Hypothalamus (tissue), 51 donors: ENCODE measurements around the gene FOXP2.
A peak's percentile ranks its signal among the peaks of the same experiment; 100 is the strongest.
"Not testable (repeated sequence)": the region's sequence is repeated elsewhere in the genome, so short reads cannot be mapped to it uniquely, and the experiment has no call there.

Experiments used
- DNase-seq, 51 donors: peaks; one replicate each; lab custom pipeline; 2025; lab: John Stamatoyannopoulos, UW

FOXP2 gene

DNA sequence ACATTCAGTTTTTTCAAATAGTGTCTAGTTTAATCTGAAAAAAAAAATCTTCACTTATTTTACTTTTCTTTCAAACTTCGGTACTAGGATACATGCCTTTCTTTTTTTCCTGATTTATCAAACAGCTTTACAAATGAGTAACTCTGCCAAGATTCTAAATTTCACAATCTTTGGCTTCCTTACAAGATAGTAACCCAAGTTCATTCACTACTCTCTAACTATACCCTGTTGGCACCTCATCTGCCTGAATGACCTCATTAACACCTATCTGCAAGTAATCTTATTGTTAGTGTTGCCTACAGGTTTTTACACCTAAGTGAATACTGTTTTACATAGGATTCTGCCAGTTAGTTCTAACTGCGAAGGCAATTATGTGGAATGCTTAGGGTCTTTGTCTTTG lies 159.8 kb downstream of the FOXP2 start:
- DNase-seq: no peak

DNA sequence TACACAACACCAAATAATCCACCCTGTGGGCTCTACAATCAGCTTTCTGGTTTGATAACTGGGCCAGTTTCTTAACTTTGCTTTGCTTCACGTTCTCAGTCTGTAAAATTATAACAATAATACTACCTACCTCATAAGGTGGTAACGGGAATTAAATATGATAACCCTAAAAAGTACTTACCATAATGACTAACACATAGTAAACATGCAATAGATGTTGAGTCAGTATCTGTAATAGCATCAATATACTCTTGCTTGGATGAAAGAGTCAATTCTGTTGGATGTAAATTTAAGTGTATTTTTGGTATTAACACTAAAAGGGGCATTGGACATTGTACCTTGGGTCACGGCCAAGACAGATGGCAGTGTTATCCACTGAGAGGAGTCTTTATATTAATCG lies 160.5 kb downstream of the FOXP2 start:
- no peak for DNase-seq

DNA sequence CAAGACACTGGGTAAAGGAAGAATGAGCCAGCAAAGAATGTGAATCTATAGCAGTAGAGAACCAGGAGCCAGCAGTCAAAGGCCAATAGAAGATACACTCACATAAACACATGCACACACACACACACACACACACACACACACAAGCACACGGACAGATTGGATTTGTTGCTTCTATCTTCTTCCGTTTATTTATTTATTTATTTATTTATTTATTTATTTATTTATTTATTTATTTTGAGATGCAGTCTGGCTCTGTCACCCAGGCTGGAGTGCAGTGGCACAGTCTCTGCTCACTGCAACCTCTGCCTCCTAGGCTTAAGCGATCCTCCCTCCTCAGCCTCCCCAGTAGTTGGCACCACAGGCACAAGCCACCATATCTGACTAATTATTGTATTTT lies 166.3 kb downstream of the FOXP2 start:
- DNase-seq: not testable (repeated sequence)

DNA sequence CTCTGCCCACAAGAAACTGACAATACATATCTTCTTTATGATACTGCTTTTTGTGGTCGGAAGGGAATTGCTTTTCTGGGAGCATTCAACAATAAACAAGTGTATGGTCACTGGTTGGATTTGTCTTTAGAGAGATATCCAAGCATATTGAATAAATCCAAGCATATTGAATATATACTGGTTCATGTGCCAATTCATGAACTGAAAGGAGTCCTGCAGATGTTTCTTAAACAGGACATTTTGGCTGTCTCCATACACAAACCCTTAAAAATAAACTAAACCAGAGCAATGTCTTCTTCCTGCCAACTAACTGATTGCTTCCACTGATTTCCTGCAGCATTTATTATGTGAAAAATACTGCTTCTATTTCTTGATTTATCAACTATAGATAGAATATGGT lies 173.9 kb downstream of the FOXP2 start:
- DNase-seq: no peak

DNA sequence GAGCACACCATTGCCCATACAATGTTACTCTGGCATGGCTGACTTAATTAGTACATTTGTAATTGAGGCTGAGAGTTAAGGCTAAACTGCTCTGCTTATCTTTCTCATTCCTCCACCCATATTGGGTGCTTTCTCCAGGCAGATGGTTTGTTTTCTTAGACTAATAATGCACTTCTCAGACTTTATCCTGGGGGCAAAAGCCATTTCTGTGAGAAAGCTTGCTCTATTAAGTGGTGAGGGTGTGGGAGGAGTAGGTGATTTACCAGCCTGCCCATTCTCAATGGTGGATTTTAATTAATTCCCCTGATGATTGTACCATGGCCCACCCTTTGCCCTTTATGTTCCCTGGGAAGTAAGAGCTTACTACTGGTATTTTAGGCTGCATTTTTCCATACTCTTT lies 174.8 kb downstream of the FOXP2 start:
- DNase-seq: no peak

DNA sequence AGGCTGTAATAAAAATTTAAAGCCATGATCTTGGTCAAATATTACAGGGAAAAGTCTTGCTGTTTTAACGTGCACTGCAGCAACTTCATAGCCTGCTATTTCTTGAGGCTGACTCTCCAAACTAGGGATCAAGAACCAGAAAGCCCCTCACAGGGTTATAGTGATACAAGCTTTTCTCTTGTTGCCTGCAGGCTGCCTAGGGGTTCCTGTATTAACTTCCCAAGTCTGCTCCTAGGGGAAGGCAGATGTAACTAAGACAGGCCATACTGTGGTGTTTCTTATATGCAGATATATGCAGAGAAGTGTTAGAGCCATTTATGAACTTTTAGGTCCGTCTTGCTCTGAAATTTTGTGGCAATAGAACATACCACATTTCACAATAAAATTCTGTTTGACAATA lies 175.7 kb downstream of the FOXP2 start:
- no peak for DNase-seq

DNA sequence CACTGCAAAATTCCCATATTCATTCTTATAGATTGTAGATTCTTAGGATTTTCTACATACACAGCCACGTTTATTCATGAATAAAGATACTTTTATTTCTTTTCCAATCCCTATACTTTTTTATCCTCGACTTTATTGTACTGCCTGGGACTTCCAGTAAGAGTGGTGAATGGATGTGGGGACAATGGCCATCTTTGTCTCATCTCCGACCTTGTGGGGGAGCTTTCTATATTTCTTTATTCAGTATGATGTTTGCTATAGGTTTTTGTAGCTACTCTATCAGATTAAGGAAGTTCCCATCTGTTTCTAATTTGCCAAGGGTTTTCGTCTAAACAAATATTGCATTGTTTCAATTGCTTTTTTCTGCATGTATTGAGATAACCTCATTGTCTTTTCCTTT lies 184.3 kb downstream of the FOXP2 start:
- DNase-seq: no peak

DNA sequence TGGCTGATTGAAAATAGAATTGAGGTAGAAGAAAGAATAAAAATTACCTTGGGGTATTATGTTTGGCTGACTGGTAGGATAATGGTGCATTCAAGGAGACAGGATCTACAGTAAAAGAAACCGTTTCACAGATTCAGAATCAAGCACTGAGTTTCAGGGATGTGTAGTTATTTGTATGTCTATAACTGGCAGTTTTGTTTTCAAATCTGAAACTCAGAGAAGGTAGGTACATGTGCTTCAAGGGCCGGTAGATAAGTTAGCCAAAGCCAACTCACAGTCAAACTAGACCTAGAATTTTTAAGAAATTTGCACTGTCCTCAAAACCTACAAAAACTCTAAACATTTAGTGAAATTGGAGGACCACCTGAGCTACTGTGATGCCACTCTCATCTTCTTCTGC lies 191.5 kb downstream of the FOXP2 start:
- DNase-seq: no peak

DNA sequence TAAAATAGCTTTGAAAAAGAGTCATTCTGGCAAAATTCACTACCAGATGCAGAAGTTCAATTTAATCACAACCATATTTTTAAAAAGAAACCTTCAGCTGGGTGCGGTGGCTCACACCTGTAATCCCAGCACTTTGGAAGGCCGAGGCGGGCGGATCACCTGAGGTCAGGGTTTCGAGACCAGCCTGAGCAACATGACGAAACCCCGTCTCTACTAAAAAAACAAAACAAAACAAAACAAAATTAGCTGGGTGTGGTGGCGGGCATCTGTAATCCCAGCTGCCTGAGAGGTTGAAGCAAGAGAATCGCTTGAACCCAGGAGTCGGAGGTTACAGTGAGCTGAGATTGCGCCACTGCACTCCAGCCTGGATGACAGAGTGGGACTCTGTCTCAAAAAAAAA lies 194.2 kb downstream of the FOXP2 start:
- not testable (repeated sequence) for DNase-seq

DNA sequence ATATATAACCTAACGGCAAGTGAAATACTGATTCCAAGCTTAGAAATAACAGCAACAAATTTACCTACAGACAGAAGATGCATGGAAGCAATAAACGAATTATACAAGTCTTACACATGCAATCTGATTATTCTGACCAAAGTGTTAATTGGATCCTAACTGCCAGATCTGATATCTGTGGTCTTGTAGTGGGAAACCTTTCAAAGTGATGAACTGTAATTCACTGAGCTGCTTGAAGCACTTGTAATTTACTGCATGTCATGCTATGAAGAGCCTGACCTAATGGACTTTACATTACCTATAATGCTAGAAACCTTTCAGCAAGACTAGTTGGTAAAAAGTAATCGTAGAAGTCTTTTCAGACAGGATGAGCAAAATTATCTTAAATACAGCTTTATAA lies 205.6 kb downstream of the FOXP2 start:
- no peak for DNase-seq

DNA sequence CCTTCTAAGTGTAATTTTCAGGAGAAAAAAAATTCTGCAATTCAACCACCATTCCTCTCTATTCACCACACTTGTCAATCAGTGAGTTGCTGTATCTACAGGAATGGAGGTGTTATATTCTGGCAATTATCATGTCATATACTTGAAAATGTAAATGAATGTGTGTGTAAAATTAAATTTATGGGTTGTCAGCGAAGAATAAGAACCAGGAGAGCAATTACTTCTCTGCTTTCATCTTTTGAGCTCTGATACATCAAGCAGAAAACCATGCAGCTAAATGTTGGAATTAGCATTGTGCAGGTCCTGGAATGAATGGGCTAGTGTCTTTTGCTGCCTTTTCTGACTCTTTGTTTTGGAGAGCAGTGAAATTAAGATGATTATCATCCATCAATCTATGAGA lies 207.6 kb downstream of the FOXP2 start:
- no peak for DNase-seq

DNA sequence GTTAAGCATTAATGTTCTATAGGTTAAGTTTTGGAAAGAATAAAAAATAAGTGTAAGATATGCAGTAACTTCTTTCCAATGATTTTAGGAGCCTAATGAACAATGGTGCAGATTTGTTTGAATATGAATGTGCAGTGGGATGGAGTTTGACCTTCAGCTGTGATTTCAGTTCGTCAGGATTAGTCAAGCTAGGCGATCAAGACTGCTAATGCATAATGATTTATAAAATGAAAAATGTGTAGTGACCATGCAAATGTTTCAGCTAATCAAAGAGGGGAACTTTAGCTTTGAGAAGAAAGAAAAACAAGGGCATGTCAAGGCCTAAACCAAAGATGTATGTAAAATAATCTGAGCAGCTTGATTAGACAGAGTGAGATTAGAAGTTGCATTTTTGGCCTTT lies 208.5 kb downstream of the FOXP2 start:
- no peak for DNase-seq

DNA sequence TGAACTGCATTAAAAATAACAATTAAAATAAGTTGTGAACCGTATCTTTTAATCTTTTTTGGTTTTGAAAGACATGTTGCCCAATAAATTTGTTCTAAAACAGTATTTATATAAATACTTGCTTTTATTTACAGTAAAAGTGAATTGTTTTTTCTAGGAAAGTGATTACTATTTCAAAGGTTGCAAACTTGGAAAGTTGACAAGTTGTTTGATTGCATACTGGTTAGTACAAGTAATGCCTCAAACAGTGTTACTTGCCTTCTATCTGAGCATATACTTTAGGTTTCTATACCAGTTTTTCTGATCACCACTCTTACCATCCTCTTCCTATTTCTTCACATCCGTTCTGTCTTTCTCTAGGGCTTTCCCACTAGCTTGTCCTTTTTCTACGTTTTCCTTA lies 212.6 kb downstream of the FOXP2 start:
- DNase-seq: no peak

DNA sequence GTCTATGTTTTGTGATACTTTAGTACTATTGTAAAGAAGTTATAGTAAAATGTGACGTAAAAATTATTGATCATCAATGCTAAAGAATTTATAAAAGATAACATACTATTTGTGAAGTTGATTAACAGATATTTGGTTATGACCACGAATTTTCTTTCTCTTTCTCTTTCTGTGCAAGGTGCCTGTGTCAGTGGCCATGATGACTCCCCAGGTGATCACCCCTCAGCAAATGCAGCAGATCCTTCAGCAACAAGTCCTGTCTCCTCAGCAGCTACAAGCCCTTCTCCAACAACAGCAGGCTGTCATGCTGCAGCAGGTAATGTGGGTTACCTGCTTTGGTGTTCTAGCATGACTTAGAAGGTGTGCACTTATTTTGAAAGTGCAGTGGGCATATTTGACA lies 213.7 kb downstream of the FOXP2 start:
- no peak for DNase-seq

DNA sequence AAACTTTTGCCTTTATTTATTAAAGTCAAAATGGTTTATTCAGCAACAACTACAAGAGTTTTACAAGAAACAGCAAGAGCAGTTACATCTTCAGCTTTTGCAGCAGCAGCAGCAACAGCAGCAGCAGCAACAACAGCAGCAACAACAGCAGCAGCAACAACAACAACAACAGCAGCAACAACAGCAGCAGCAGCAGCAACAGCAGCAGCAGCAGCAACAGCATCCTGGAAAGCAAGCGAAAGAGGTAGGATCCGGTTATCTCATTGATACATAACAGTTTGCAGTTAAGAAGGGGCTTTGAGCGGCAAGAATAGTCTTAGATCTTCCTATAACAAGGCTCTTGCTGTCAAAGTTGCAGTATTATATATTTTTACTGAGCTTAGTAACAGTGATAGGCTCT lies 215.1 kb downstream of the FOXP2 start:
- DNase-seq: peak in 1 of 51 donors; percentile 51

DNA sequence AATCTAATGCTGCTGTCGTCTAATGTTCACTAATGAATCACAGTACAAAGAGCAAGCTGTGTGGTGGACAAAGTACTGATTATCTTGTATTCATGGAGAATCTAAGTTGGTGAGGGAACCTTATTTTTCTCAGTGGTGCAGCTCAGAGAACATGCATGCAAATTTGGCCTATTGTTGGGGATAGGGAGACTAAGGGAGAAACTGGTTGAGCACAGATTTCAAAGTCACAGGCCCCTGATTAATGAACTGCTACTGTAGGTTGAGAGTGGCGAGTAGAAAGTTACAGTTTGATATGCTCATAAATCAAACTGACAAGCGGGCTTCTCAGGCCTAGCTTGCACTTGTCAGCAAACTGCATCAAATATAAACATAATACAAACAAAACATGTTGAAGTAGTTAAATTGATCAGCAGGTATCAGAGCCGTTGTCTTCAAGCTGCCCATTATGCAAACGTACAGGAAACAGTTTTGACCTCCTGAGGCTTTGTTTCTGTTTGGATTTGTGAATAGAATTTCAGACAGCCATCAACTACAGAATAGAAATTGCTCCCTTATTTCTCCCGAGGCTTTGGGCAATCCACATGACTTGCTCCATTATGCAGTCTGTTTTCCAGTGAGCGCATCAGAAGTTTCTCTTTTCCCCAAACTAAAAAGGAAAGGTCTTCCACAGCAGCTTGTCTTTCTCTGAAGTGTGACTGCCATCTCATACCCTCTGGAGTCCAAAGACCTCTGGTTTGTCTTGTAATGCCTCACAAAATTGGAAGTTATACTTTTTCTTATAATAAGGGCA lies 215.8 kb downstream of the FOXP2 start:
- peak in 3 of 51 donors; percentile 1 to 51 (median 9) for DNase-seq

DNA sequence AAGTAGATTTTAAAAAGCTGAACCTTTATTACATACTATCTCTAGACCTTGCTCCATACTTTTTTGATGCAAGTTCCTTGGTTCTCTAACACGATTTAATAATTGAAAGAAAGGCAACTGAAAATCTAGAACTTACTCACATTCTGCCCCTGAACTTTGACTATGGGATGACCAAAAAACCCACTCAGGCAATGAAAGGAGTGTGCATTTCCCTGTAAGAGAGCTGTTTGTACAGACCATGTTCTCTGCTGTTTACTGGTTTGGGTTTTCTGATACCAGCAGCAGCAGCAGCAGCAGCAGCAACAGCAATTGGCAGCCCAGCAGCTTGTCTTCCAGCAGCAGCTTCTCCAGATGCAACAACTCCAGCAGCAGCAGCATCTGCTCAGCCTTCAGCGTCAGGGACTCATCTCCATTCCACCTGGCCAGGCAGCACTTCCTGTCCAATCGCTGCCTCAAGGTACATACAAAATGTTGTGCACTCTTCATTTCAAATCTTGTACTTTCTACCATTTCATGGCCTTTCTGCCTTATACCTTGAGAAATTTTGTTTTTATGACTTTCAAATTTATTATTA lies 216.7 kb downstream of the FOXP2 start:
- DNase-seq: peak in 2 of 51 donors; percentile 0 to 3

DNA sequence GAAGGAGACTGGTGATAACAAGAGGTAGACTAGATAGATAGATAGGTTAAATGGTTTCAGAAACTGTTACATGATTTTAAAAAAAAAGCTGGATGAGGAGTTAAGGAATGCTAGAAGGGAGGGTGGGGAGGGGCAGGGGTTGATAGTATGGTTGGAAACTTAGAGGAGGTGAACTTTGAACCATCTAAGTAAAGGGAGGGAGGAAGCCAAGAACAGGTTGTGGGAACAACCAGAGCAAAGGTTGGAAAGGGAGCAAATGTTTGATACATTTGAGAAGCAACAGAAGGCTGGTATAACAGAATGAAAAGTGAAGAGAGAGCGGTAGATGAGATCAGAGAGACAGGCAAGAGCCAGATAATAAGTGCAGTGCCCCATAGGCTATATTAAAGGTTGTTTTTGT lies 224.8 kb downstream of the FOXP2 start:
- no peak for DNase-seq

DNA sequence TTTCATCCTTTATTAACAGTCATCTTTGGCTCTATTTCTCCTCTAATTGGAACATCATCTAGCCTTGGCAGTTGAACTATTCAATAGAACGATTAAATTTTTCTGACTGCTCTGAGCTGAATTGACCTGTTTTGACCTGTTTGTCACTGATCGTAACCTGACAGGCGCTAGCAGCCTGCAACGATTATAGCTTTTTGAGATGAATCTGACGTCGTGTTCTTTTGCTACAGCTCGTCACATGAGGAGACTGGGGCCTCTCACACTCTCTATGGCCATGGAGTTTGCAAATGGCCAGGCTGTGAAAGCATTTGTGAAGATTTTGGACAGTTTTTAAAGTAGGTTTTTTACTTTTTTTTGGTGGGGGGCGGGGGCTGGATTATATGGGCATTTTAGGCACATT lies 229.8 kb downstream of the FOXP2 start:
- DNase-seq: no peak

DNA sequence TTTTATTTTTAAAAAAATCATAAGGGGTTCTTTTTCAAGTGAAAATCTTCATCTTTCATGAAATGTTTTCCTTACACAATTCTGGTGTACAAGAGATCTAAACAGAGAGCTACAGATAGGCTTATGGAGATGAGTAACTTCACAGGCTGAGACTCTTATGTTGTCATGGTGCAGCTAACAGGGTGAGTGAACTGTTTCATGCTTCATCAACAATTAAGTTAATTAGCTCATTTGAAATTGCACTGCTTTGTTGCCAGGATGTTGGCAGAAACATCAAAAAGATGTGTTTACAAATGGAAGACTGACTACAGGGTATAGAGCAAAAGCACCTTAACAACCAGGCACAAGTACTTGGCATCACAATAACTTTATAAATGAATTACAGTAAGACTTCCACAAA lies 230.8 kb downstream of the FOXP2 start:
- DNase-seq: no peak

DNA sequence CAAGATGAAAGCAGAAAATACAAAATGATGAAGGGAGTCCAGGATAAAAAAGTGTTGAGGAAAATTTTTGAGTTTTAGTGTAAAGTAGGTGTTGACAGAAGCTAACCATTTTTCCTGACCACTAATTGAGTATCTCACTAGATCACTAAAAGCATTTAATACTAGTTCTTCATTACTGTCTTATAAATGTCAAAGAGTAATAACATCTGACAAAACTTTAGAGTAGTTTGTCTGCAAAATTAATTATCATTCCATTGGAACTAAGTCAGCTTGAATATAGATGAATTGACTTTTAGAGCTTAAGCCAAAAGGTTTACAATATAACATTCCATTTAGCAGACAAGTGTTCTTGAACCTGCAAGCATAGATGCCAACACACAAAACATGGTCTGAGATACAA lies 232.9 kb downstream of the FOXP2 start:
- no peak for DNase-seq

DNA sequence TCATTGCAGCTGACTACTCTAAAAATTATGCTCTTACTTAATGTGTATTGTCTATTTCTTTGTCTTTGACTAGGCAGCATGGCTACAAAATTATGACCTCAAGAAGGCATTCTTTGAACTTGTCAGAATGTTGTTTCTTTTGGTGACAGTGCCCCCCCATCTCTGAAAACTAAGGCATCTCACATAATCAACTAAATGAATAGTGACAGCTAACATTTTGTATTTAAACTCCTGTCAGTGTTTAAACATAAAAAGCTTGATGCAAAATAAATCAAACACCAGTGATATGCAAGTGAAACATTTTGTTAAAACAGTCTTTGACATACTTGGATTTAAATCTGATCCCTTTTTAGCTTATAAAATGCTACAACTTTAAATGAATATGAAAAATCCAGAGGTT lies 233.5 kb downstream of the FOXP2 start:
- DNase-seq: no peak

DNA sequence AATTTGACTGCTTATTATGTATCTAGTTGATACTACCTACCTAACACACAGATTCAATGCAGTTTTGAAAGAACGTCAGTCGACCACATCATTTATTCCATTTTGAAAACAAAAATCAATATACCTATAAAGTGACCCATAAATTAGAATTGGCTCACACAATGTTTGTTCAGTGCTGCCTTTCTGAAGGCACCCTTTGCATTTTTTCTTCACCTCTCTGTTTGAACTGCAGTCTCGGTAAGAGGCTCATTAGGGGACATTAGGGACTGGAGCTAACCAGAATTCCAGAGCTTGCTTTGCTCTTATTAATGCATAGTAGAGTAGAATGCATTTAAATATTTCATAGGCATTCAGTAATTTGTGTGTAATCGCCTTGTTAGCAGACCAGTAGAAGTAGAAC lies 234.1 kb downstream of the FOXP2 start:
- no peak for DNase-seq
